HepG2 (cell line): ENCODE measurements around the gene RBBP5. TPM values are rescaled to one million over a fixed set of nuclear protein-coding genes. Genes with fewer than 3 reads are reported as not detected.

Experiments used
- ARID2 ChIP-seq: sonication (generic); formaldehyde crosslinking; IDR thresholded peaks from 2 replicates; pipeline ENCODE4 v1.8.1; 2022; ENCODE audit warnings: mild to moderate bottlenecking, missing genetic modification reagents, borderline replicate concordance
- EEA1 ChIP-seq: sonication (generic); formaldehyde crosslinking; IDR thresholded peaks from 2 replicates; pipeline ENCODE4 v1.5.1; 2020; ENCODE audit warnings: mild to moderate bottlenecking, missing genetic modification reagents, borderline replicate concordance
- GLI4 ChIP-seq: sonication (generic); formaldehyde crosslinking; IDR thresholded peaks from 2 replicates; pipeline ENCODE4 v1.5.1; 2020; ENCODE audit warnings: missing genetic modification reagents, mild to moderate bottlenecking, moderate library complexity, borderline replicate concordance
- GTF3A ChIP-seq: sonication (generic); formaldehyde crosslinking; conservative IDR thresholded peaks from 2 replicates; pipeline ENCODE4 v1.4.0; 2020; ENCODE audit warnings: mild to moderate bottlenecking, missing genetic modification reagents
- NCOA1 ChIP-seq: sonication (generic); formaldehyde crosslinking; IDR thresholded peaks from 2 replicates; pipeline ENCODE4 v1.9.0; 2021; ENCODE audit warnings: missing genetic modification reagents
- NKX3-1 ChIP-seq: sonication (generic); formaldehyde crosslinking; IDR thresholded peaks from 2 replicates; pipeline ENCODE4 v1.5.0; 2020; ENCODE audit warnings: missing genetic modification reagents
- PCBP2 ChIP-seq: fragments of 200-400 bp; formaldehyde crosslinking; optimal IDR thresholded peaks from 2 replicates; pipeline ENCODE3; 2018; ENCODE audit warnings: low read length, low read depth; ENCODE audit not compliant: poor library complexity, severe bottlenecking
- PHB2 ChIP-seq: fragments of 450-650 bp; IDR thresholded peaks from 2 replicates; pipeline ENCODE4 v1.6.1; 2018; ENCODE audit not compliant: partially characterized antibody
- POGZ ChIP-seq: sonication (generic); formaldehyde crosslinking; IDR thresholded peaks from 2 replicates; pipeline ENCODE4 v1.4.0; 2020; ENCODE audit warnings: mild to moderate bottlenecking, missing genetic modification reagents
- REPIN1 ChIP-seq: sonication (generic); formaldehyde crosslinking; IDR thresholded peaks from 2 replicates; pipeline ENCODE4 v1.8.0; 2022; ENCODE audit warnings: missing genetic modification reagents, low read depth, mild to moderate bottlenecking, borderline replicate concordance
- ZBTB26 ChIP-seq: IDR thresholded peaks from 2 replicates; pipeline ENCODE4 v1.6.1; 2016; ENCODE audit warnings: missing compliant biosample characterization, missing genetic modification reagents, borderline replicate concordance
- ZFX ChIP-seq: sonication (generic); formaldehyde crosslinking; IDR thresholded peaks from 2 replicates; pipeline ENCODE4 v1.4.0; 2020; ENCODE audit warnings: mild to moderate bottlenecking, low read depth, missing genetic modification reagents, moderate library complexity
- ZKSCAN5 ChIP-seq: sonication (generic); formaldehyde crosslinking; IDR thresholded peaks from 2 replicates; pipeline ENCODE4 v1.5.1; 2020; ENCODE audit warnings: mild to moderate bottlenecking, missing genetic modification reagents
- ZNF138 ChIP-seq: sonication (generic); formaldehyde crosslinking; IDR thresholded peaks from 2 replicates; pipeline ENCODE4 v1.5.0; 2020; ENCODE audit warnings: mild to moderate bottlenecking, low read depth, missing genetic modification reagents
- ZNF20 ChIP-seq: sonication (generic); formaldehyde crosslinking; IDR thresholded peaks from 2 replicates; pipeline ENCODE4 v1.4.0; 2020; ENCODE audit warnings: mild to moderate bottlenecking, moderate library complexity, missing genetic modification reagents
- ZNF430 ChIP-seq: sonication (generic); formaldehyde crosslinking; IDR thresholded peaks from 2 replicates; pipeline ENCODE4 v1.9.0; 2021; ENCODE audit warnings: mild to moderate bottlenecking, missing genetic modification reagents
- ZNF629 ChIP-seq: sonication (generic); formaldehyde crosslinking; conservative IDR thresholded peaks from 2 replicates; pipeline ENCODE4 v1.5.0; 2020; ENCODE audit warnings: missing genetic modification reagents
- ZNF724P ChIP-seq: sonication (generic); formaldehyde crosslinking; IDR thresholded peaks from 2 replicates; pipeline ENCODE4 v1.8.0; 2022; ENCODE audit warnings: missing genetic modification reagents, borderline replicate concordance
- ZNF891 ChIP-seq: sonication (generic); formaldehyde crosslinking; IDR thresholded peaks from 2 replicates; pipeline ENCODE4 v1.5.0; 2020; ENCODE audit warnings: mild to moderate bottlenecking, missing genetic modification reagents
- polyA plus RNA-seq, 8 experiments: library from polyadenylated mRNA; depleted of rRNA in 3 of 8; stranded (reverse) in 7 of 8; unstranded in 1 of 8; fragments of >200 nt; fragmentation: Illumina TruSeq in 4 of 8; extraction: Trizol in 4 of 8; gene quantifications; 2 replicates each; pipeline versions ENCODE4 v1.2.1 to v1.2.3, GENCODE V29; 2011 to 2016; ENCODE audit warnings: low read depth in 4 of 8, missing spikeins in 1 of 8, mixed read lengths in 1 of 8; ENCODE audit not compliant: insufficient read depth in 1 of 8
- total RNA-seq, 5 experiments: library from RNA; depleted of rRNA; stranded (reverse); fragments of >200 nt; fragmentation: Illumina TruSeq; extraction: Trizol; gene quantifications; 2 replicates each; pipeline ENCODE4 v1.2.3, GENCODE V29; 2016; ENCODE audit warnings: low read depth in 1 of 5
- TF ChIP-seq, protein P1 (sequence below): sonication (generic); formaldehyde crosslinking; IDR thresholded peaks from 2 replicates; pipeline ENCODE4 v1.5.0; 2020; ENCODE audit warnings: missing genetic modification reagents
- TF ChIP-seq, protein P2 (sequence below): sonication (generic); formaldehyde crosslinking; IDR thresholded peaks from 2 replicates; pipeline ENCODE4 v1.8.1; 2023; ENCODE audit warnings: mild to moderate bottlenecking, missing genetic modification reagents
- TF ChIP-seq, protein P3 (sequence below): sonication (generic); formaldehyde crosslinking; IDR thresholded peaks from 2 replicates; pipeline ENCODE4 v1.5.1; 2020; ENCODE audit warnings: missing genetic modification reagents, mild to moderate bottlenecking, borderline replicate concordance

Gene RBBP5
- total and polyA plus RNA-seq, 2 of the 13 experiments (the other 11 are each of a cell fraction or from before 2014, with no cell fraction given): 6.6 to 17.1 TPM

GRCh38 chr1:205121660-205122488 lies at the start of gene RBBP5 (continued):
- TF ChIP-seq ZNF629 (CRISPR knock-in tag): no peak
- no peak for TF ChIP-seq PCBP2
- TF ChIP-seq NCOA1: peak; percentile 71
- TF ChIP-seq, protein P1, sequence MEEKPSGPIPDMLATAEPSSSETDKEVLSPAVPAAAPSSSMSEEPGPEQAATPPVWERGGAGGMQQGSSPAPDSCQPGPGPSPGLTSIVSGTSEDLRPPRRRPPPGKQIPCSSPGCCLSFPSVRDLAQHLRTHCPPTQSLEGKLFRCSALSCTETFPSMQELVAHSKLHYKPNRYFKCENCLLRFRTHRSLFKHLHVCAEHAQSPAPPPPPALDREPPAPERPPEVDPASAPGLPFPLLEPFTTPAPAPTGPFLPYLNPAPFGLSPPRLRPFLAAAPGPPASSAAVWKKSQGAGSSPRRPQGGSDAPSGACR (CRISPR knock-in tag): peak; percentile 84; the same call in 1 of the 2 replicates
- peak; percentile 67 for TF ChIP-seq ZFX
- TF ChIP-seq PHB2: no peak
- TF ChIP-seq ZBTB26 (CRISPR knock-in tag): 0 out of 2 replicates have a peak, but pooled peaks have one; percentile 11
- TF ChIP-seq GLI4 (CRISPR knock-in tag): peak; percentile 24; the same call in 1 of the 2 replicates
- peak; percentile 46; the same call in 1 of the 2 replicates for TF ChIP-seq ZNF891
- no peak for TF ChIP-seq ARID2 (CRISPR knock-in tag)
- no peak for TF ChIP-seq ZNF138 (CRISPR knock-in tag)
- peak; percentile 88; the same call in 1 of the 2 replicates for TF ChIP-seq ZNF20 (CRISPR knock-in tag)
- no peak for TF ChIP-seq ZNF430 (CRISPR knock-in tag)
- no peak for TF ChIP-seq ZNF724P
- TF ChIP-seq, protein P2, sequence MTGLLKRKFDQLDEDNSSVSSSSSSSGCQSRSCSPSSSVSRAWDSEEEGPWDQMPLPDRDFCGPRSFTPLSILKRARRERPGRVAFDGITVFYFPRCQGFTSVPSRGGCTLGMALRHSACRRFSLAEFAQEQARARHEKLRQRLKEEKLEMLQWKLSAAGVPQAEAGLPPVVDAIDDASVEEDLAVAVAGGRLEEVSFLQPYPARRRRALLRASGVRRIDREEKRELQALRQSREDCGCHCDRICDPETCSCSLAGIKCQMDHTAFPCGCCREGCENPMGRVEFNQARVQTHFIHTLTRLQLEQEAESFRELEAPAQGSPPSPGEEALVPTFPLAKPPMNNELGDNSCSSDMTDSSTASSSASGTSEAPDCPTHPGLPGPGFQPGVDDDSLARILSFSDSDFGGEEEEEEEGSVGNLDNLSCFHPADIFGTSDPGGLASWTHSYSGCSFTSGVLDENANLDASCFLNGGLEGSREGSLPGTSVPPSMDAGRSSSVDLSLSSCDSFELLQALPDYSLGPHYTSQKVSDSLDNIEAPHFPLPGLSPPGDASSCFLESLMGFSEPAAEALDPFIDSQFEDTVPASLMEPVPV: peak; percentile 65; the same call in 1 of the 2 replicates
- no peak for TF ChIP-seq EEA1 (CRISPR knock-in tag)
- peak; percentile 92 for TF ChIP-seq POGZ
- no peak; the same call in 1 of the 2 replicates for TF ChIP-seq ZKSCAN5 (CRISPR knock-in tag)
- TF ChIP-seq REPIN1: peak; percentile 75
- TF ChIP-seq, protein P3, sequence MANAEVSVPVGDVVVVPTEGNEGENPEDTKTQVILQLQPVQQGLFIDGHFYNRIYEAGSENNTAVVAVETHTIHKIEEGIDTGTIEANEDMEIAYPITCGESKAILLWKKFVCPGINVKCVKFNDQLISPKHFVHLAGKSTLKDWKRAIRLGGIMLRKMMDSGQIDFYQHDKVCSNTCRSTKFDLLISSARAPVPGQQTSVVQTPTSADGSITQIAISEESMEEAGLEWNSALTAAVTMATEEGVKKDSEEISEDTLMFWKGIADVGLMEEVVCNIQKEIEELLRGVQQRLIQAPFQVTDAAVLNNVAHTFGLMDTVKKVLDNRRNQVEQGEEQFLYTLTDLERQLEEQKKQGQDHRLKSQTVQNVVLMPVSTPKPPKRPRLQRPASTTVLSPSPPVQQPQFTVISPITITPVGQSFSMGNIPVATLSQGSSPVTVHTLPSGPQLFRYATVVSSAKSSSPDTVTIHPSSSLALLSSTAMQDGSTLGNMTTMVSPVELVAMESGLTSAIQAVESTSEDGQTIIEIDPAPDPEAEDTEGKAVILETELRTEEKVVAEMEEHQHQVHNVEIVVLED: peak; percentile 87
- no peak for TF ChIP-seq NKX3-1 (CRISPR knock-in tag)
- 0 out of 2 replicates have a peak, but pooled peaks have one; percentile 76 for TF ChIP-seq GTF3A
